ENCODE data around the gene MEGF11.

Gene MEGF11

GRCh38 chr15:65949491-65949890, 304.1 kb downstream of the MEGF11 start:
- Histone ChIP-seq H3K27me3 (ENCODE audit: insufficient read depth, poor library complexity, severe bottlenecking) (no peaks in the 10 kb centered on the region), H3K27ac (replicated peaks) (no peak overlapping the region), H3K4me3 (replicated peaks; ENCODE audit: insufficient read depth, low read length) (no peak overlapping the region)
- DNase-seq (ENCODE audit: low read depth in 1 of 2, low spot score in 1 of 2): no peak
- no peak for TF ChIP-seq POLR2AphosphoS5 (IDR thresholded peaks at IDR 0.05; ENCODE audit: low read depth)
- TF ChIP-seq GABPA (IDR thresholded peaks at IDR 0.05; ENCODE audit: low read depth): no peak
- no peak for TF ChIP-seq REST (IDR thresholded peaks at IDR 0.05; ENCODE audit: insufficient replicate concordance, low read depth)
- no peak for TF ChIP-seq SPI1 (IDR thresholded peaks at IDR 0.05; ENCODE audit: borderline replicate concordance, low read depth)
- no peak for TF ChIP-seq CTCF (IDR thresholded peaks at IDR 0.05; ENCODE audit: insufficient read depth, low read length)

GRCh38 chr15:65949011-65949410, 304.5 kb downstream of the MEGF11 start:
- TF ChIP-seq GABPA (IDR thresholded peaks at IDR 0.05; ENCODE audit: low read depth): no peak
- TF ChIP-seq SPI1 (IDR thresholded peaks at IDR 0.05; ENCODE audit: borderline replicate concordance, low read depth): no peak
- TF ChIP-seq CTCF (IDR thresholded peaks at IDR 0.05; ENCODE audit: insufficient read depth, low read length): no peak
- no peak for TF ChIP-seq REST (IDR thresholded peaks at IDR 0.05; ENCODE audit: insufficient replicate concordance, low read depth)
- TF ChIP-seq POLR2AphosphoS5 (IDR thresholded peaks at IDR 0.05; ENCODE audit: low read depth): no peak
- no peak overlapping the region for H3K4me3 ChIP-seq (replicated peaks; ENCODE audit: insufficient read depth, low read length)
- DNase-seq (ENCODE audit: low read depth in 1 of 2, low spot score in 1 of 2): no peak
- H3K27me3 ChIP-seq (ENCODE audit: insufficient read depth, poor library complexity, severe bottlenecking): no peaks in the 10 kb centered on the region
- no peak overlapping the region for H3K27ac ChIP-seq (replicated peaks)

DNA sequence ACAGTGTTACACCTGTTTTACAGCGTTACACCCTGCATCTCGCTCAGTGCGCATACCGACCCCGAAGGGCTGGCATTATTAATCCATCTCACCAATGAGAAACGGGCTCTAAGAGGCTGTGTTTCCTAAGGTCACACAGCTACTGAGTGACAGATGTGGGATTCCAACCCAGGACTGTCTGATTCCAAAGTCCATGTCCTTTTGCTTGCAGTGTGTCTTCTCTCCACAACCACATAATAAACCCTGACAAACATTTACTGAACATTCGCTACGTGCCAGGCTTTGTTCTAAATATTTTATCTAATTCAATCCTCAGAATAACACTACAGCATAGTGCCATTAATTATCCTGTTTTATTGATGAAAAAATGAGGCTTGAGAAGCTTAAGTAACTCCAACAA, 305.2 kb downstream of the MEGF11 start:
- no peak overlapping the region for H3K27ac ChIP-seq (replicated peaks)
- DNase-seq (ENCODE audit: low read depth in 1 of 2, low spot score in 1 of 2): no peak
- no peak overlapping the region for H3K4me3 ChIP-seq (replicated peaks; ENCODE audit: insufficient read depth, low read length)
- no peaks in the 10 kb centered on the region for H3K27me3 ChIP-seq (ENCODE audit: insufficient read depth, poor library complexity, severe bottlenecking)
- TF ChIP-seq CTCF (IDR thresholded peaks at IDR 0.05; ENCODE audit: insufficient read depth, low read length) (no peak), POLR2AphosphoS5 (IDR thresholded peaks at IDR 0.05; ENCODE audit: low read depth) (no peak), REST (IDR thresholded peaks at IDR 0.05; ENCODE audit: insufficient replicate concordance, low read depth) (no peak), SPI1 (IDR thresholded peaks at IDR 0.05; ENCODE audit: borderline replicate concordance, low read depth) (no peak), GABPA (IDR thresholded peaks at IDR 0.05; ENCODE audit: low read depth) (no peak)
